Upper lobe of left lung (tissue), 4 donors: ENCODE results near the gene TCEANC2.

Source experiments
- EP300 ChIP-seq, 4 donors: sonication (generic); formaldehyde crosslinking; IDR thresholded peaks; one replicate each; pipeline ENCODE4 v1.5.1; 2017; ENCODE audit warnings: antibody characterized with exemption in 4 of 4, control low read depth in 2 of 4
- POLR2A ChIP-seq, 4 donors: fragments of 450-650 bp; IDR thresholded peaks; one replicate each; pipeline ENCODE4 v1.5.1; 2016 to 2017; ENCODE audit warnings: antibody characterized with exemption in 4 of 4, mild to moderate bottlenecking in 2 of 4
- TF ChIP-seq, protein P1 (sequence below), 6 experiments: fragments of 450-650 bp in 4 of 6; fragments of 200-600 bp in 2 of 6; sonication (generic) in 2 of 6; IDR thresholded peaks; one replicate each; pipeline ENCODE4 v1.5.1; 2016 to 2019; ENCODE audit warnings: antibody characterized with exemption in 6 of 6

DNA sequence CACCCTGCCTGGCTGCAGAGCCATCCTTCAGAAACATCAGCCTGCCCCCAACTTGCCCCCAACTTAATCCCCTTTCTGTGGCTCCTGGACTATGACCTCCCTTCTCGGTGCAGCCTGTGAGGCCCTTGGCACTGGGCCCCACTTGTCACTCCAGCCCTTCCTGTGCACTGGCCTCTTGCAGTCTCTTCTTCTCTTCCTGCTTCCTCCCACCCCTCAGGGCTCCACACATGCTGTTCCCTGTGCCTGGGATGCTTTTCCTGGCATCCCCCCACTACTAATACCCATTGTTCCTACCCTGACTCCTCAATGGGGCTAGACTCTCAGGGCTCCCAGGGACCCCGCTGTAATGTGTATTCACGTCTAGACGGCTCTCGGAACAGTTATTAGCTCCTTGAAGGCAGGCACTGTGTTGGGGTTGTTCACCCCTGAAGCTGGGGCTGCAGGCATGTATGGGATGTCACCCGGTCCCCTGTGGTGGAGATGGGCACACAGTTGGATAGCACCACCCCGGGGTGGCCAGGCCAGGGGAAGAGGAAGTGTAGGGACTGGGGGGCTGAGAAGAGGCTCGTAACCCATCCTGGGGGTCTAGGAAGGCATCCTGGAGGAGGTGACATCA lies 39.9 kb upstream of the TCEANC2 start:
- TF ChIP-seq, protein P1, sequence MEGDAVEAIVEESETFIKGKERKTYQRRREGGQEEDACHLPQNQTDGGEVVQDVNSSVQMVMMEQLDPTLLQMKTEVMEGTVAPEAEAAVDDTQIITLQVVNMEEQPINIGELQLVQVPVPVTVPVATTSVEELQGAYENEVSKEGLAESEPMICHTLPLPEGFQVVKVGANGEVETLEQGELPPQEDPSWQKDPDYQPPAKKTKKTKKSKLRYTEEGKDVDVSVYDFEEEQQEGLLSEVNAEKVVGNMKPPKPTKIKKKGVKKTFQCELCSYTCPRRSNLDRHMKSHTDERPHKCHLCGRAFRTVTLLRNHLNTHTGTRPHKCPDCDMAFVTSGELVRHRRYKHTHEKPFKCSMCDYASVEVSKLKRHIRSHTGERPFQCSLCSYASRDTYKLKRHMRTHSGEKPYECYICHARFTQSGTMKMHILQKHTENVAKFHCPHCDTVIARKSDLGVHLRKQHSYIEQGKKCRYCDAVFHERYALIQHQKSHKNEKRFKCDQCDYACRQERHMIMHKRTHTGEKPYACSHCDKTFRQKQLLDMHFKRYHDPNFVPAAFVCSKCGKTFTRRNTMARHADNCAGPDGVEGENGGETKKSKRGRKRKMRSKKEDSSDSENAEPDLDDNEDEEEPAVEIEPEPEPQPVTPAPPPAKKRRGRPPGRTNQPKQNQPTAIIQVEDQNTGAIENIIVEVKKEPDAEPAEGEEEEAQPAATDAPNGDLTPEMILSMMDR (IDR thresholded peaks at IDR 0.05): no peak
- TF ChIP-seq POLR2A (IDR thresholded peaks at IDR 0.05): no peak
- TF ChIP-seq EP300 (IDR thresholded peaks at IDR 0.05): no peak
